H9 (cell line): ENCODE measurements around the gene LRRC3B. TPM values are rescaled to one million over a fixed set of nuclear protein-coding genes. Genes with fewer than 3 reads are reported as not detected.

Experiments used
- DNase-seq: peaks from one replicate; pipeline ENCODE4 v3.0.0-alpha.2; 2017
- H2AFZ ChIP-seq: one replicate; pipeline ENCODE4 v1.6.1; 2013; ENCODE audit warnings: mild to moderate bottlenecking, low read length, control low read depth, moderate library complexity
- H2AK5ac ChIP-seq: 2 replicates; pipeline ENCODE4 v1.6.1; 2013; ENCODE audit warnings: low read length, control low read depth, mixed read lengths; ENCODE audit not compliant: insufficient read length
- H2BK120ac ChIP-seq: one replicate; pipeline ENCODE4 v1.6.1; 2013; ENCODE audit warnings: low read depth, mild to moderate bottlenecking, low read length, control low read depth, inconsistent platforms; ENCODE audit not compliant: poor library complexity, severe bottlenecking
- H2BK12ac ChIP-seq: 2 replicates; pipeline ENCODE4 v1.6.1; 2013; ENCODE audit warnings: low read length, control low read depth, mixed read lengths, low read depth; ENCODE audit not compliant: insufficient read length
- H2BK15ac ChIP-seq: 2 replicates; pipeline ENCODE4 v1.6.1; 2013; ENCODE audit warnings: low read depth, low read length, control low read depth
- H2BK20ac ChIP-seq: one replicate; pipeline ENCODE4 v1.6.1; 2013; ENCODE audit warnings: low read depth, mild to moderate bottlenecking, low read length, control low read depth, inconsistent platforms; ENCODE audit not compliant: poor library complexity, severe bottlenecking
- H2BK5ac ChIP-seq: 2 replicates; pipeline ENCODE4 v1.6.1; 2013; ENCODE audit warnings: low read length, control low read depth, mixed read lengths; ENCODE audit not compliant: insufficient read length
- H3K14ac ChIP-seq: 2 replicates; pipeline ENCODE4 v1.6.1; 2013; ENCODE audit warnings: low read length, control low read depth; ENCODE audit not compliant: insufficient read depth
- H3K18ac ChIP-seq: 2 replicates; pipeline ENCODE4 v1.6.1; 2013; ENCODE audit warnings: low read depth, mild to moderate bottlenecking, mixed read lengths, low read length, control low read depth; ENCODE audit not compliant: insufficient read length
- H3K23ac ChIP-seq: 2 replicates; pipeline ENCODE4 v1.6.1; 2013; ENCODE audit warnings: low read length, control low read depth, mixed read lengths, low read depth; ENCODE audit not compliant: insufficient read length
- H3K23me2 ChIP-seq: 2 replicates; pipeline ENCODE4 v1.6.1; 2013; ENCODE audit warnings: low read depth, mild to moderate bottlenecking, mixed read lengths, low read length, control low read depth; ENCODE audit not compliant: insufficient read length, poor library complexity, severe bottlenecking
- H3K27ac ChIP-seq: 2 replicates; pipeline ENCODE4 v1.5.1; 2013; ENCODE audit warnings: low read length, control low read depth, mixed read lengths, low read depth; ENCODE audit not compliant: insufficient read length
- H3K27me3 ChIP-seq: 2 replicates; pipeline ENCODE4 v1.6.1; 2013; ENCODE audit warnings: low read length, control low read depth, inconsistent platforms; ENCODE audit not compliant: insufficient read depth
- H3K4ac ChIP-seq: 2 replicates; pipeline ENCODE4 v1.6.1; 2013; ENCODE audit warnings: low read depth, mild to moderate bottlenecking, control low read depth, inconsistent platforms, low read length, moderate library complexity
- H3K4me1 ChIP-seq: 2 replicates; pipeline ENCODE4 v1.6.1; 2013; ENCODE audit warnings: low read length, control low read depth, inconsistent platforms; ENCODE audit not compliant: insufficient read depth
- H3K4me2 ChIP-seq: 2 replicates; pipeline ENCODE4 v1.6.1; 2013; ENCODE audit warnings: low read length, control low read depth, mixed read lengths; ENCODE audit not compliant: insufficient read length, insufficient read depth
- H3K56ac ChIP-seq: 2 replicates; pipeline ENCODE4 v1.6.1; 2013; ENCODE audit warnings: low read depth, mild to moderate bottlenecking, mixed read lengths, low read length, control low read depth; ENCODE audit not compliant: insufficient read length
- H3K79me1 ChIP-seq: 2 replicates; pipeline ENCODE4 v1.6.1; 2013; ENCODE audit warnings: low read depth, mild to moderate bottlenecking, moderate library complexity, low read length, control low read depth, inconsistent platforms; ENCODE audit not compliant: insufficient read depth, poor library complexity, severe bottlenecking
- H3K79me2 ChIP-seq: 2 replicates; pipeline ENCODE4 v1.6.1; 2013; ENCODE audit warnings: low read length, control low read depth, inconsistent platforms; ENCODE audit not compliant: insufficient read depth
- H3K9ac ChIP-seq: 2 replicates; pipeline ENCODE4 v1.6.1; 2013; ENCODE audit warnings: low read length, control low read depth, mixed read lengths; ENCODE audit not compliant: insufficient read length; ENCODE audit errors: extremely low read depth
- H3K9me3 ChIP-seq: one replicate; pipeline ENCODE4 v1.6.1; 2013; ENCODE audit warnings: low read depth, low read length, inconsistent platforms; ENCODE audit not compliant: control insufficient read depth
- H3T11ph ChIP-seq: one replicate; pipeline ENCODE4 v1.6.1; 2013; ENCODE audit warnings: mild to moderate bottlenecking, low read length, control low read depth, inconsistent platforms
- H4K20me1 ChIP-seq: one replicate; pipeline ENCODE4 v1.6.1; 2013; ENCODE audit not compliant: control insufficient read depth, insufficient read length, insufficient read depth
- H4K5ac ChIP-seq: 2 replicates; pipeline ENCODE4 v1.6.1; 2013; ENCODE audit warnings: low read depth, mild to moderate bottlenecking, mixed read lengths, low read length, control low read depth; ENCODE audit not compliant: insufficient read length
- H4K8ac ChIP-seq: replicated peaks from 2 replicates; pipeline ENCODE4 v1.6.1; 2013; ENCODE audit warnings: low read length, control low read depth, mixed read lengths, low read depth; ENCODE audit not compliant: insufficient read length
- H4K91ac ChIP-seq: 2 replicates; pipeline ENCODE4 v1.6.1; 2013; ENCODE audit warnings: low read depth, mild to moderate bottlenecking, moderate library complexity, mixed read lengths, low read length, control low read depth; ENCODE audit not compliant: insufficient read length
- H3K27ac Mint-ChIP-seq, 3 experiments: 2 replicates in 2 of 3; 3 replicates in 1 of 3; pipeline ENCODE4 v1.8.0; 2020 to 2021; ENCODE audit warnings: mixed read lengths in 3 of 3, mild to moderate bottlenecking in 1 of 3, moderate library complexity in 1 of 3
- H3K27me3 Mint-ChIP-seq: 2 replicates; pipeline ENCODE4 v1.8.0; 2021; ENCODE audit warnings: low read depth, mild to moderate bottlenecking, moderate library complexity, mixed read lengths
- H3K36me3 Mint-ChIP-seq, 3 experiments: 2 replicates in 2 of 3; 3 replicates in 1 of 3; pipeline ENCODE4 v1.8.0; 2020 to 2021; ENCODE audit warnings: low read depth in 3 of 3, mixed read lengths in 3 of 3; ENCODE audit not compliant: insufficient read depth in 1 of 3
- H3K4me1 Mint-ChIP-seq, 2 experiments: 2 replicates each; pipeline ENCODE4 v1.8.0; 2020; ENCODE audit warnings: mixed read lengths in 2 of 2
- H3K4me3 Mint-ChIP-seq, 2 experiments: 2 replicates in 1 of 2; 3 replicates in 1 of 2; pipeline ENCODE4 v1.8.0; 2020 to 2021; ENCODE audit warnings: mild to moderate bottlenecking in 2 of 2, mixed read lengths in 2 of 2, moderate library complexity in 1 of 2
- H3K9me3 Mint-ChIP-seq, 2 experiments: 2 replicates in 1 of 2; 3 replicates in 1 of 2; pipeline ENCODE4 v1.8.0; 2020; ENCODE audit warnings: mild to moderate bottlenecking in 2 of 2, mixed read lengths in 2 of 2, moderate library complexity in 1 of 2
- WGBS: extraction: QIAGEN DNeasy Blood & Tissue Kit; methylation state at CpG from one replicate; pipeline ENCODE4 v1.1.7; 2013; ENCODE audit warnings: missing lambda C conversion rate, low lambda C conversion rate, mixed read lengths; ENCODE audit not compliant: insufficient read length; ENCODE audit errors: extremely low coverage; 5-methylcytosine and 5-hydroxymethylcytosine counted together
- total RNA-seq: library from RNA; stranded (reverse); gene quantifications from 2 replicates; pipeline ENCODE4 v1.2.1, GENCODE V29; 2021
- TF ChIP-seq, protein P1 (sequence below): fragments of 200-600 bp; sonication (generic); conservative IDR thresholded peaks from 3 replicates; pipeline ENCODE4 v1.8.0; 2021; ENCODE audit warnings: antibody characterized with exemption, mild to moderate bottlenecking

The LRRC3B gene
- total RNA-seq, 1 experiment from 2014 or later = 0.35 TPM

- WGBS = no CpG with 5 or more reads among the region's 4 CpGs
- H3K9me3 ChIP-seq = no peaks in the 10 kb centered on the region
- no peak overlapping the region for H3K18ac ChIP-seq
- no peak overlapping the region for H2BK15ac ChIP-seq
- H3K4me1 ChIP-seq = no peaks in the 10 kb centered on the region
- DNase-seq = no peak
- H3K79me1 ChIP-seq = no peaks in the 10 kb centered on the region
- H3K56ac ChIP-seq = no peak overlapping the region
- no peak overlapping the region for H2BK5ac ChIP-seq
- no peaks in the 10 kb centered on the region for H3K23me2 ChIP-seq
- H2BK12ac ChIP-seq = no peak overlapping the region
- H3T11ph ChIP-seq = no peak overlapping the region
- no peak overlapping the region for H2BK120ac ChIP-seq
- TF ChIP-seq, protein P1, sequence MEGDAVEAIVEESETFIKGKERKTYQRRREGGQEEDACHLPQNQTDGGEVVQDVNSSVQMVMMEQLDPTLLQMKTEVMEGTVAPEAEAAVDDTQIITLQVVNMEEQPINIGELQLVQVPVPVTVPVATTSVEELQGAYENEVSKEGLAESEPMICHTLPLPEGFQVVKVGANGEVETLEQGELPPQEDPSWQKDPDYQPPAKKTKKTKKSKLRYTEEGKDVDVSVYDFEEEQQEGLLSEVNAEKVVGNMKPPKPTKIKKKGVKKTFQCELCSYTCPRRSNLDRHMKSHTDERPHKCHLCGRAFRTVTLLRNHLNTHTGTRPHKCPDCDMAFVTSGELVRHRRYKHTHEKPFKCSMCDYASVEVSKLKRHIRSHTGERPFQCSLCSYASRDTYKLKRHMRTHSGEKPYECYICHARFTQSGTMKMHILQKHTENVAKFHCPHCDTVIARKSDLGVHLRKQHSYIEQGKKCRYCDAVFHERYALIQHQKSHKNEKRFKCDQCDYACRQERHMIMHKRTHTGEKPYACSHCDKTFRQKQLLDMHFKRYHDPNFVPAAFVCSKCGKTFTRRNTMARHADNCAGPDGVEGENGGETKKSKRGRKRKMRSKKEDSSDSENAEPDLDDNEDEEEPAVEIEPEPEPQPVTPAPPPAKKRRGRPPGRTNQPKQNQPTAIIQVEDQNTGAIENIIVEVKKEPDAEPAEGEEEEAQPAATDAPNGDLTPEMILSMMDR = no peak
- H4K20me1 ChIP-seq = no peaks in the 10 kb centered on the region
- no peak overlapping the region for H3K4ac ChIP-seq
- H3K79me2 ChIP-seq = no peaks in the 10 kb centered on the region
- H3K23ac ChIP-seq = no peak overlapping the region
- Mint-ChIP-seq H3K4me1 (peaks cover 4 to 6% of the 10 kb centered on the region in 2 experiments), H3K9me3 (no peaks in the 10 kb centered on the region), H3K27ac (no peak overlapping the region), H3K36me3 (no peaks in the 10 kb centered on the region; a peak in 1 of 7 replicates), H3K27me3 (no peaks in the 10 kb centered on the region), H3K4me3 (no peak overlapping the region)
- H3K27ac ChIP-seq = no peak overlapping the region
- no peak overlapping the region for H3K9ac ChIP-seq
- no peak overlapping the region for H4K5ac ChIP-seq
- H4K91ac ChIP-seq = no peak overlapping the region
- H2AFZ ChIP-seq = no peak overlapping the region
- no peak overlapping the region for H2BK20ac ChIP-seq
- no peak overlapping the region for H3K14ac ChIP-seq
- no peak overlapping the region for H4K8ac ChIP-seq
- H3K4me2 ChIP-seq = no peak overlapping the region
- H3K27me3 ChIP-seq = no peaks in the 10 kb centered on the region
- no peak overlapping the region for H2AK5ac ChIP-seq
These were observed 35.0 kb upstream of the LRRC3B start for GRCh38 chr3:26587571-26587970.
